Testis (tissue), 3 donors: ENCODE results near the gene KCNF1. TPM values are rescaled to one million over a fixed set of nuclear protein-coding genes. Genes with fewer than 3 reads are reported as not detected.

Experiments used
- DNase-seq: peaks from one replicate; pipeline ENCODE4 v3.0.0-alpha.2; 2019
- H3K27ac ChIP-seq, 2 donors: fragments of 200-600 bp; sonication (generic); one replicate each; pipeline ENCODE4 v1.5.1; 2019
- H3K27me3 ChIP-seq: fragments of 200-600 bp; sonication (generic); one replicate; pipeline ENCODE4 v1.5.1; 2019
- H3K36me3 ChIP-seq: fragments of 200-600 bp; sonication (generic); one replicate; pipeline ENCODE4 v1.5.1; 2017; ENCODE audit warnings: low read depth; ENCODE audit errors: missing control alignments
- H3K4me1 ChIP-seq: fragments of 200-600 bp; sonication (generic); one replicate; pipeline ENCODE4 v1.5.1; 2019
- H3K4me3 ChIP-seq, 2 donors: fragments of 200-600 bp; sonication (generic); one replicate each; pipeline ENCODE4 v1.5.1; 2017 to 2019
- H3K9me3 ChIP-seq: fragments of 200-600 bp; sonication (generic); one replicate; pipeline ENCODE4 v1.5.1; 2017
- CTCF ChIP-seq, 3 experiments: fragments of 450-650 bp in 2 of 3; fragments of 200-600 bp in 1 of 3; sonication (generic) in 1 of 3; IDR thresholded peaks; one replicate each; pipeline ENCODE4 v1.5.1; 2016 to 2019; ENCODE audit warnings: antibody characterized with exemption in 3 of 3, mild to moderate bottlenecking in 2 of 3, moderate library complexity in 1 of 3
- POLR2A ChIP-seq: fragments of 450-650 bp; IDR thresholded peaks from one replicate; pipeline ENCODE4 v1.6.1; 2017; ENCODE audit warnings: antibody characterized with exemption, mild to moderate bottlenecking, moderate library complexity
- WGBS, 2 donors: methylation state at CpG; one replicate each; pipeline ENCODE4 v1.1.5; 2018; 5-methylcytosine and 5-hydroxymethylcytosine counted together
- intact Hi-C: fragments of 100-400 bp; cut with DNase I; formaldehyde crosslinking; loops from one replicate; pipeline ENCODE4 v1.15.1; 2023; ENCODE audit warnings: low total_unique reads
- polyA plus RNA-seq: library from polyadenylated mRNA; stranded (reverse); fragments of 350-450 nt; fragmentation: Illumina TruSeq; extraction: RNeasy Lipid Tissue Mini Kit (QIAGEN cat#74804); gene quantifications from one replicate; pipeline ENCODE4 v1.2.3, GENCODE V29; 2014; ENCODE audit warnings: low read depth, low replicate concordance; ENCODE audit not compliant: insufficient read depth
- total RNA-seq, 2 donors: library from RNA; depleted of rRNA; stranded (reverse); fragments of >200 nt; gene quantifications; one replicate each; pipeline ENCODE4 v1.2.3, GENCODE V29; 2016

The KCNF1 gene
- total and polyA plus RNA-seq, 3 donors from 2014 or later: 0.19 to 0.70 (median 0.63) TPM

DNA sequence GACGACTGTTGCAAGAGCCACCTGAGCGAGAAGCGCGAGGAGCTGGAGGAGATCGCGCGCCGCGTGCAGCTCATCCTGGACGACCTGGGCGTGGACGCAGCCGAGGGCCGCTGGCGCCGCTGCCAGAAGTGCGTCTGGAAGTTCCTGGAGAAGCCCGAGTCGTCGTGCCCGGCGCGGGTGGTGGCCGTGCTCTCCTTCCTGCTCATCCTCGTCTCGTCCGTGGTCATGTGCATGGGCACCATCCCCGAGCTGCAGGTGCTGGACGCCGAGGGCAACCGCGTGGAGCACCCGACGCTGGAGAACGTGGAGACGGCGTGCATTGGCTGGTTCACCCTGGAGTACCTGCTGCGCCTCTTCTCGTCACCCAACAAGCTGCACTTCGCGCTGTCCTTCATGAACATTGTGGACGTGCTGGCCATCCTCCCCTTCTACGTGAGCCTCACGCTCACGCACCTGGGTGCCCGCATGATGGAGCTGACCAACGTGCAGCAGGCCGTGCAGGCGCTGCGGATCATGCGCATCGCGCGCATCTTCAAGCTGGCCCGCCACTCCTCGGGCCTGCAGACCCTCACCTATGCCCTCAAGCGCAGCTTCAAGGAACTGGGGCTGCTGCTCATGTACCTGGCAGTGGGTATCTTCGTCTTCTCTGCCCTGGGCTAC is 1.2 kb downstream of the KCNF1 start:
- intact Hi-C loops: no loop called here

GRCh38 chr2:10913501-10914271 is 2.0 kb downstream of the KCNF1 start:
- no peaks in the 10 kb centered on the region for H3K36me3 ChIP-seq
- no peak overlapping the region for H3K27ac ChIP-seq
- intact Hi-C loops: no loop called here
- TF ChIP-seq POLR2A: no peak
- TF ChIP-seq CTCF (IDR thresholded peaks at IDR 0.05): no peak
- no peaks in the 10 kb centered on the region for H3K27me3 ChIP-seq
- no peaks in the 10 kb centered on the region for H3K4me1 ChIP-seq
- no peak for DNase-seq
- no peak overlapping the region for H3K4me3 ChIP-seq
- no peaks in the 10 kb centered on the region for H3K9me3 ChIP-seq
- WGBS, 2 donors: 71 to 80% methylated on average over 23 to 38 of the region's 38 CpGs

More for the DNA sequence above, 1.2 kb downstream of the KCNF1 start:
- no peaks in the 10 kb centered on the region for H3K36me3 ChIP-seq
- no peak overlapping the region for H3K27ac ChIP-seq
- H3K9me3 ChIP-seq: no peaks in the 10 kb centered on the region
- no peak overlapping the region for H3K4me3 ChIP-seq
- no peak for DNase-seq
- no peaks in the 10 kb centered on the region for H3K27me3 ChIP-seq
- TF ChIP-seq CTCF (IDR thresholded peaks at IDR 0.05): no peak
- no peak for TF ChIP-seq POLR2A
- 54 to 89% methylated on average over 26 to 58 of the region's 58 CpGs for WGBS, 2 donors
- H3K4me1 ChIP-seq: no peaks in the 10 kb centered on the region

DNA sequence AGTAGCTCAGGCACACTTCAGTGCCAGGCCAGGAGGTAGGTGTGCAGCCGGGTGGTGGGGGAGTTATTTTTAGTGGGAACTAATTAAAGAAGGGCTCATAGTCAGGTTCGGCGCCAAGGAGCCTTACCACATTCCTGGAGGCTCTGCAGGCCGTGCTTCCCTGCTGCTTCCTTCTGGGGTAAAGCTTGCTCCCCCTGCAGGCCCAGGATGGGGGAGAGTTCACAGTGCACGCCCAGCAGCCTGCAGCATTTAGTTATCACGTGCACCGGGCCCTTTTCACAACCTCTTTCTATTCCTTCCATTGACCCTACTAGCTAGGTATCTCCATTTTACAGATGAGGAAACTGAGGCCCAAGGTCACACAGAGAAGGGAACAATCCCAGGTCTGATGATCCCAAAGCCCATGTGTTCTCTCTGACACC is 2.5 kb downstream of the KCNF1 start:
- DNase-seq: no peak
- Histone ChIP-seq H3K4me3 (no peak overlapping the region), H3K36me3 (no peaks in the 10 kb centered on the region), H3K4me1 (no peaks in the 10 kb centered on the region), H3K27me3 (no peaks in the 10 kb centered on the region), H3K27ac (no peak overlapping the region), H3K9me3 (no peaks in the 10 kb centered on the region)
- no peak for TF ChIP-seq CTCF (IDR thresholded peaks at IDR 0.05)
- no peak for TF ChIP-seq POLR2A
- intact Hi-C loops: no loop called here
- 47 to 73% methylated on average over 6 to 7 of the region's 7 CpGs for WGBS, 2 donors

DNA sequence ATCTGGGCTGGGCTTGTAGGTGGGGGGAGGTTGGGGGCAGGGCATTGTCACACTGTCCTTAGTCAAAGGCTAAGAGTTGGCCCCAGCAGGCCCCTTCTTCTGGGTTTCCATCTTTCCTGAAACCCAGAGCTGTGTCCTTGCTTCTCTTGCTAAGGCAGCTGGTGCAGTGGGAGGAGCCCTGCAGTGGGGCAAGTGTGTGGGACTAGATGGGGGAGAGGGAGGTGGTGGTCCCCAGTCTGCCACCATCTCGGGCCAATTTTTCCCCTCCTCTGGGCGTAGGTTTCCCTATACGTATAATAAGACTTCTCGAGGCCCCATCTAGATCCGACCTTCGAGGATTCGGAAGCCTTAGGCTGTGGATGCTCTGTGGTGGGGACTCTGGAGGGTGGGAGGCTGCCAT is 3.5 kb downstream of the KCNF1 start:
- intact Hi-C loops: no loop called here
- no peaks in the 10 kb centered on the region for H3K36me3 ChIP-seq
- no peaks in the 10 kb centered on the region for H3K27me3 ChIP-seq
- no peaks in the 10 kb centered on the region for H3K4me1 ChIP-seq
- DNase-seq: no peak
- TF ChIP-seq POLR2A: no peak
- no peak for TF ChIP-seq CTCF (IDR thresholded peaks at IDR 0.05)
- 86 to 92% methylated on average over 7 of the region's 7 CpGs for WGBS, 2 donors
- H3K27ac ChIP-seq: no peak overlapping the region
- H3K4me3 ChIP-seq: no peak overlapping the region
- H3K9me3 ChIP-seq: no peaks in the 10 kb centered on the region
